IMR-90 (cell line): ENCODE results near the gene PACSIN2. TPM values are rescaled to one million over a fixed set of nuclear protein-coding genes. Genes with fewer than 3 reads are reported as not detected.

Experiments
- ATAC-seq: fragments of 200-7000 bp; cut with Tn5 transposase; 2 replicates; pipeline ENCODE4 v1.9.1; 2020; ENCODE audit warnings: low read depth, mild to moderate bottlenecking, moderate library complexity
- BruUV-seq: library from RNA; stranded (reverse); fragments of 400-500 nt; replicated peaks from 2 replicates; lab custom pipeline; 2021; lab: Mats Ljungman, UMichigan
- CTCF ChIA-PET: fragments of 300-600 bp; formaldehyde crosslinking; extraction: SDS; loops from one replicate; lab custom pipeline; 2021; ENCODE audit warnings: antibody characterized with exemption; lab: Yijun Ruan, JAX
- POLR2A ChIA-PET: fragments of 300-600 bp; sonication (Branson Sonifier 250); formaldehyde crosslinking; loops from one replicate; lab custom pipeline; 2022; ENCODE audit warnings: antibody characterized with exemption; ENCODE audit not compliant: unreplicated experiment; lab: Charles Lee
- DNase-seq: peaks from one replicate; pipeline ENCODE4 v3.0.0; 2013
- H2AFZ ChIP-seq: replicated peaks from 2 replicates; pipeline ENCODE3; 2013; ENCODE audit warnings: low read length, mild to moderate bottlenecking; ENCODE audit not compliant: poor library complexity
- H2AK5ac ChIP-seq: 2 replicates; pipeline ENCODE4 v1.6.1; 2013; ENCODE audit warnings: low read depth, low read length, inconsistent platforms
- H2AK9ac ChIP-seq: replicated peaks from 2 replicates; pipeline ENCODE3; 2013; ENCODE audit warnings: mild to moderate bottlenecking, low read depth, low read length, moderate library complexity; ENCODE audit not compliant: poor library complexity
- H2BK120ac ChIP-seq: 2 replicates; pipeline ENCODE4 v1.6.1; 2013; ENCODE audit warnings: low read depth, low read length, inconsistent platforms
- H2BK15ac ChIP-seq: 3 replicates; pipeline ENCODE4 v1.6.1; 2013; ENCODE audit warnings: low read depth, low read length, inconsistent platforms
- H2BK20ac ChIP-seq: 2 replicates; pipeline ENCODE4 v1.6.1; 2013; ENCODE audit warnings: low read depth, mild to moderate bottlenecking, inconsistent platforms, low read length, moderate library complexity
- H2BK5ac ChIP-seq: 2 replicates; pipeline ENCODE4 v1.6.1; 2013; ENCODE audit warnings: mild to moderate bottlenecking, low read depth, low read length, inconsistent platforms; ENCODE audit not compliant: poor library complexity, severe bottlenecking
- H3K14ac ChIP-seq: replicated peaks from 2 replicates; pipeline ENCODE4 v1.6.1; 2013; ENCODE audit warnings: low read depth, low read length, inconsistent platforms
- H3K18ac ChIP-seq: 2 replicates; pipeline ENCODE4 v1.6.1; 2013; ENCODE audit warnings: low read depth, low read length, control low read depth
- H3K23ac ChIP-seq: 2 replicates; pipeline ENCODE4 v1.6.1; 2013; ENCODE audit warnings: low read depth, low read length, inconsistent platforms
- H3K27ac ChIP-seq: 2 replicates; pipeline ENCODE4 v1.5.1; 2013; ENCODE audit warnings: mild to moderate bottlenecking, control low read depth, low read length; ENCODE audit not compliant: insufficient read depth
- H3K27me3 ChIP-seq: 2 replicates; pipeline ENCODE4 v1.6.1; 2013; ENCODE audit warnings: low read length; ENCODE audit not compliant: control insufficient read depth, insufficient read depth
- H3K36me3 ChIP-seq: 2 replicates; pipeline ENCODE4 v1.6.1; 2013; ENCODE audit warnings: low read length, mixed read lengths; ENCODE audit not compliant: control insufficient read depth, insufficient read depth
- H3K4ac ChIP-seq: 2 replicates; pipeline ENCODE4 v1.6.1; 2013; ENCODE audit warnings: low read depth, low read length, inconsistent platforms
- H3K4me1 ChIP-seq: 2 replicates; pipeline ENCODE4 v1.6.1; 2013; ENCODE audit warnings: low read length, mixed read lengths; ENCODE audit not compliant: control insufficient read depth, insufficient read depth
- H3K4me2 ChIP-seq: 2 replicates; pipeline ENCODE4 v1.6.1; 2013; ENCODE audit warnings: low read depth, mild to moderate bottlenecking, control low read depth, low read length, moderate library complexity
- H3K4me3 ChIP-seq: 2 replicates; pipeline ENCODE4 v1.5.1; 2013; ENCODE audit warnings: low read depth, mild to moderate bottlenecking, control low read depth, low read length, moderate library complexity; ENCODE audit not compliant: insufficient read depth
- H3K56ac ChIP-seq: 2 replicates; pipeline ENCODE4 v1.6.1; 2013; ENCODE audit warnings: low read length, inconsistent platforms; ENCODE audit not compliant: insufficient read depth; ENCODE audit errors: extremely low read depth
- H3K79me1 ChIP-seq, 2 experiments: 2 replicates each; pipeline ENCODE4 v1.6.1; 2013; ENCODE audit warnings: low read length in 2 of 2, inconsistent platforms in 1 of 2, low read depth in 1 of 2
- H3K9ac ChIP-seq: 2 replicates; pipeline ENCODE4 v1.6.1; 2013; ENCODE audit warnings: low read depth, low read length, control low read depth
- H3K9me1 ChIP-seq: 2 replicates; pipeline ENCODE4 v1.6.1; 2013; ENCODE audit warnings: low read length, inconsistent platforms; ENCODE audit not compliant: insufficient read depth
- H3K9me3 ChIP-seq: 2 replicates; pipeline ENCODE4 v1.6.1; 2013; ENCODE audit warnings: low read length; ENCODE audit not compliant: control insufficient read depth, insufficient read depth
- H4K20me1 ChIP-seq: 2 replicates; pipeline ENCODE4 v1.6.1; 2013; ENCODE audit warnings: low read length, inconsistent platforms; ENCODE audit not compliant: insufficient read depth
- H4K5ac ChIP-seq: 2 replicates; pipeline ENCODE4 v1.6.1; 2013; ENCODE audit warnings: mild to moderate bottlenecking, low read depth, low read length, control low read depth
- H4K8ac ChIP-seq, 2 experiments: 2 replicates each; pipeline ENCODE4 v1.6.1; 2013; ENCODE audit warnings: low read depth in 2 of 2, low read length in 2 of 2, control low read depth in 1 of 2, inconsistent platforms in 1 of 2
- H4K91ac ChIP-seq: 2 replicates; pipeline ENCODE4 v1.6.1; 2013; ENCODE audit warnings: low read depth, low read length, inconsistent platforms; ENCODE audit not compliant: insufficient read depth
- CEBPB ChIP-seq: IDR thresholded peaks from 2 replicates; pipeline ENCODE4 v1.6.1; 2012; ENCODE audit warnings: low read depth, low read length, improper control_type of control experiment
- CHD1 ChIP-seq: IDR thresholded peaks from 2 replicates; pipeline ENCODE4 v1.6.1; 2012; ENCODE audit warnings: low read depth, low read length, improper control_type of control experiment
- RAD21 ChIP-seq: IDR thresholded peaks from 2 replicates; pipeline ENCODE4 v1.6.1; 2012; ENCODE audit warnings: low read length, improper control_type of control experiment
- RFX5 ChIP-seq: IDR thresholded peaks from 2 replicates; pipeline ENCODE4 v1.8.0; 2012; ENCODE audit warnings: low read depth, mild to moderate bottlenecking, low read length, moderate library complexity
- WGBS, 2 experiments: methylation state at CpG; one replicate each; pipeline versions ENCODE4 v1.1.5 to v1.1.7; 2013; ENCODE audit warnings: missing lambda C conversion rate in 2 of 2; ENCODE audit not compliant: insufficient read length in 1 of 2; ENCODE audit errors: extremely low coverage in 2 of 2; 5-methylcytosine and 5-hydroxymethylcytosine counted together
- dilution Hi-C: fragments of 300-500 bp; cut with HindIII; formaldehyde crosslinking; loops from one replicate; pipeline ENCODE4 v1.14.3; 2018; ENCODE audit warnings: low sequenced_read_pairs; ENCODE audit not compliant: unreplicated experiment
- in situ Hi-C: fragments of 300-500 bp; cut with MboI; formaldehyde crosslinking; loops from 3 replicates; pipeline ENCODE4 v1.14.3; 2019; ENCODE audit warnings: low sequenced_read_pairs, inconsistent platforms, mixed read lengths
- intact Hi-C: fragments of 100-400 bp; cut with micrococcal nuclease; formaldehyde crosslinking; loops from 2 replicates; pipeline ENCODE4 v1.10.0; 2022
- polyA plus RNA-seq, 3 experiments: library from polyadenylated mRNA; depleted of rRNA; stranded (reverse); fragments of >200 nt; gene quantifications; 2 replicates each; pipeline ENCODE4 v1.2.3, GENCODE V29; 2012; ENCODE audit warnings: low replicate concordance in 1 of 3
- total RNA-seq: library from RNA; depleted of rRNA; stranded (reverse); fragments of >200 nt; gene quantifications from 2 replicates; pipeline ENCODE4 v1.2.3, GENCODE V29; 2012
- TF ChIP-seq, protein P1 (sequence below): fragments of 150-350 bp; IDR thresholded peaks from 2 replicates; pipeline ENCODE4 v1.6.1; 2017; ENCODE audit warnings: mild to moderate bottlenecking, antibody characterized with exemption, low read length, low read depth

PACSIN2 gene
- total and polyA plus RNA-seq, 2 of the 4 experiments (the other 2 are of a cell fraction), result 85.0 to 118 TPM

DNA sequence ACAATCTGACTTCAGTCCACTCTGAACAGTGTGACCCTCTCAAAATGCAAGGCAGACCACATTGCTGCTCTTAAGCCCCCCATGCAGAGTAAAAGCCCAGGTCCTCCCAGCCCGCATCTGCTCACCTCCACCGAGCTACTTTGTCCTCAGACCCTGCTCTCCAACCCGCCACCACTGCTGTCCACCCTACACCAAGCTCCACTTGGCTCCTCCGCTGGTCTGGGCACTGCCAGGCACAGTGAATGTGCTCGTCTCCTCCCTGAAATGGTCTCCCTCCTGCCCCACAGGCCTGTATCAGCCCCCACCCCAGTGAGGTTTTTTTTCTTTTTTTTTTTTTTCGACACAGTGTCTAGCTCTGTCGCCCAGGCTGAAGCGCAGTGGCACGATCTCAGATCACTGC, 90.5 kb downstream of the PACSIN2 start:
- no peak overlapping the region for H3K4me2 ChIP-seq
- peaks cover 30% of the 10 kb centered on the region for H3K9me1 ChIP-seq
- dilution Hi-C loops (no loop called here), in situ Hi-C loops (no loop called here), intact Hi-C loops (no loop called here)
- H3K79me1 ChIP-seq, result peaks cover 39 to 86% of the 10 kb centered on the region in 2 experiments
- H4K91ac ChIP-seq, result no peak overlapping the region
- H3K27me3 ChIP-seq, result no peaks in the 10 kb centered on the region
- no peak overlapping the region for H3K56ac ChIP-seq
- H3K36me3 ChIP-seq, result no peaks in the 10 kb centered on the region; the same call in 1 of the 2 replicates
- H3K18ac ChIP-seq, result no peak overlapping the region
- WGBS, 2 experiments, result no CpG with 5 or more reads among the region's 9 CpGs
- H3K9ac ChIP-seq, result no peak overlapping the region
- CTCF ChIA-PET, result no interaction called here
- H2AK9ac ChIP-seq, result no peak overlapping the region
- H3K27ac ChIP-seq, result no peak overlapping the region
- H2AK5ac ChIP-seq, result no peak overlapping the region
- H3K14ac ChIP-seq, result no peak overlapping the region
- H2BK5ac ChIP-seq, result no peak overlapping the region
- TF ChIP-seq RAD21 (no peak), CHD1 (no peak), CEBPB (no peak), RFX5 (no peak)
- TF ChIP-seq, protein P1, sequence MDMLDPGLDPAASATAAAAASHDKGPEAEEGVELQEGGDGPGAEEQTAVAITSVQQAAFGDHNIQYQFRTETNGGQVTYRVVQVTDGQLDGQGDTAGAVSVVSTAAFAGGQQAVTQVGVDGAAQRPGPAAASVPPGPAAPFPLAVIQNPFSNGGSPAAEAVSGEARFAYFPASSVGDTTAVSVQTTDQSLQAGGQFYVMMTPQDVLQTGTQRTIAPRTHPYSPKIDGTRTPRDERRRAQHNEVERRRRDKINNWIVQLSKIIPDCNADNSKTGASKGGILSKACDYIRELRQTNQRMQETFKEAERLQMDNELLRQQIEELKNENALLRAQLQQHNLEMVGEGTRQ, result no peak
- H4K5ac ChIP-seq, result no peak overlapping the region
- H3K4me1 ChIP-seq, result peaks cover 17% of the 10 kb centered on the region
- no peak overlapping the region for H4K8ac ChIP-seq
- POLR2A ChIA-PET, result no interaction called here
- no peak overlapping the region for H2AFZ ChIP-seq
- H2BK120ac ChIP-seq, result no peak overlapping the region
- peaks cover 69% of the 10 kb centered on the region for H4K20me1 ChIP-seq
- no TSS peak for BruUV-seq
- no peak overlapping the region for H2BK15ac ChIP-seq
- no peak overlapping the region for H3K4me3 ChIP-seq
- H3K23ac ChIP-seq, result no peak overlapping the region
- no peak overlapping the region for H3K4ac ChIP-seq
- no peaks in the 10 kb centered on the region for H3K9me3 ChIP-seq
- ATAC-seq (no peak), DNase-seq (no peak)
- H2BK20ac ChIP-seq, result no peak overlapping the region
